Type B pancreatic cell (in vitro differentiated cells): ENCODE results near the gene MEGF6. TPM values are rescaled to one million over a fixed set of nuclear protein-coding genes. Genes with fewer than 3 reads are reported as not detected.

Experiments used
- DNase-seq: peaks from one replicate; pipeline ENCODE4 v3.0.0; 2021; ENCODE audit warnings: mixed read lengths; ENCODE audit not compliant: unreplicated experiment; ENCODE audit errors: extremely low spot score
- H3K27ac Mint-ChIP-seq: 2 replicates; pipeline ENCODE4 v1.8.0; 2021; ENCODE audit warnings: mild to moderate bottlenecking, mixed read lengths
- H3K27me3 Mint-ChIP-seq: 2 replicates; pipeline ENCODE4 v1.8.0; 2021; ENCODE audit warnings: mixed read lengths
- H3K36me3 Mint-ChIP-seq: 2 replicates; pipeline ENCODE4 v1.8.0; 2021; ENCODE audit warnings: mixed read lengths
- H3K4me1 Mint-ChIP-seq: one replicate; pipeline ENCODE4 v1.8.0; 2021; ENCODE audit warnings: mixed read lengths; ENCODE audit not compliant: unreplicated experiment
- H3K4me3 Mint-ChIP-seq: 2 replicates; pipeline ENCODE4 v1.8.0; 2021; ENCODE audit warnings: mild to moderate bottlenecking, mixed read lengths
- H3K9me3 Mint-ChIP-seq: 2 replicates; pipeline ENCODE4 v1.8.0; 2021; ENCODE audit warnings: mixed read lengths
- CTCF ChIP-seq: fragments of 200-600 bp; sonication (generic); conservative IDR thresholded peaks from 2 replicates; pipeline ENCODE4 v1.5.0; 2021; ENCODE audit warnings: antibody characterized with exemption, mild to moderate bottlenecking
- total RNA-seq: library from RNA; stranded (reverse); gene quantifications from 2 replicates; pipeline ENCODE4 v1.2.1, GENCODE V29; 2021; ENCODE audit warnings: low replicate concordance

The MEGF6 gene
- total RNA-seq, 1 donor from 2014 or later, result 61.7 TPM

- no peaks in the 10 kb centered on the region for H3K27me3 Mint-ChIP-seq
- no peaks in the 10 kb centered on the region for H3K9me3 Mint-ChIP-seq
- no peak for TF ChIP-seq CTCF
- no peak overlapping the region for H3K4me3 Mint-ChIP-seq
- no peak for DNase-seq
- no peak overlapping the region for H3K27ac Mint-ChIP-seq
- H3K36me3 Mint-ChIP-seq, result no peaks in the 10 kb centered on the region
- H3K4me1 Mint-ChIP-seq, result no peaks in the 10 kb centered on the region
These were observed 22.2 kb upstream of the MEGF6 start for GRCh38 chr1:3633344-3634058.

GRCh38 chr1:3632716-3633343 is 21.5 kb upstream of the MEGF6 start:
- TF ChIP-seq CTCF, result no peak
- Mint-ChIP-seq H3K27ac (no peak overlapping the region), H3K4me1 (no peaks in the 10 kb centered on the region), H3K27me3 (no peaks in the 10 kb centered on the region), H3K9me3 (no peaks in the 10 kb centered on the region), H3K4me3 (no peak overlapping the region), H3K36me3 (no peaks in the 10 kb centered on the region)
- DNase-seq, result no peak

- Mint-ChIP-seq H3K4me1 (no peaks in the 10 kb centered on the region), H3K27me3 (no peaks in the 10 kb centered on the region), H3K36me3 (no peaks in the 10 kb centered on the region), H3K4me3 (no peak overlapping the region), H3K27ac (no peak overlapping the region), H3K9me3 (no peaks in the 10 kb centered on the region)
- DNase-seq, result no peak
- no peak for TF ChIP-seq CTCF
These were observed 21.0 kb upstream of the MEGF6 start for GRCh38 chr1:3632298-3632697.

- no peak overlapping the region for H3K27ac Mint-ChIP-seq
- H3K9me3 Mint-ChIP-seq, result no peaks in the 10 kb centered on the region
- no peaks in the 10 kb centered on the region for H3K27me3 Mint-ChIP-seq
- DNase-seq, result no peak
- H3K4me1 Mint-ChIP-seq, result no peaks in the 10 kb centered on the region
- TF ChIP-seq CTCF, result no peak
- no peaks in the 10 kb centered on the region for H3K36me3 Mint-ChIP-seq
- no peak overlapping the region for H3K4me3 Mint-ChIP-seq
These were observed 20.3 kb upstream of the MEGF6 start for GRCh38 chr1:3631320-3632260.

- no peak for DNase-seq
- H3K36me3 Mint-ChIP-seq, result no peaks in the 10 kb centered on the region
- H3K27me3 Mint-ChIP-seq, result no peaks in the 10 kb centered on the region
- no peak for TF ChIP-seq CTCF
- peaks cover 4% of the 10 kb centered on the region for H3K4me1 Mint-ChIP-seq
- H3K4me3 Mint-ChIP-seq, result no peak overlapping the region
- H3K9me3 Mint-ChIP-seq, result no peaks in the 10 kb centered on the region
- no peak overlapping the region for H3K27ac Mint-ChIP-seq
These were observed 19.6 kb upstream of the MEGF6 start for GRCh38 chr1:3630914-3631313.
